OCI-LY1 (cell line): ENCODE results near the gene RPL12.

ENCODE experiments used
- CTCF ChIP-seq: fragments of 200-600 bp; sonication (generic), shearing (Covaris generic); IDR thresholded peaks from 2 replicates; pipeline ENCODE4 v1.5.1; 2017; ENCODE audit warnings: mild to moderate bottlenecking, antibody characterized with exemption, low read length, moderate library complexity, mixed read lengths
- EZH2 ChIP-seq: fragments of 200-600 bp; sonication (generic), shearing (Covaris generic); IDR thresholded peaks from 2 replicates; pipeline ENCODE4 v1.8.0; 2017; ENCODE audit warnings: borderline replicate concordance, mixed run types, mild to moderate bottlenecking, antibody characterized with exemption, low read length, moderate library complexity, mixed read lengths

- TF ChIP-seq CTCF (no peak; the same call in 1 of the 2 replicates), EZH2 (no peak)
These were observed 904 bp downstream of the RPL12 start for GRCh38 chr9:127450243-127450760.
